ENCODE data around the gene FAM83B.
"Not testable (repeated sequence)": the region's sequence is repeated elsewhere in the genome, so short reads cannot be mapped to it uniquely, and the experiment has no call there.

FAM83B gene

GRCh38 chr6:54860739-54861138 is 14.2 kb downstream of the FAM83B start:
- DNase-seq, result no peak

GRCh38 chr6:54861905-54862616 is 15.5 kb downstream of the FAM83B start:
- DNase-seq, result no peak

- DNase-seq, result no peak
Measured at GRCh38 chr6:54864272-54864671, 17.7 kb downstream of the FAM83B start.

- no peak for DNase-seq
Measured at GRCh38 chr6:54865091-54865631, 18.6 kb downstream of the FAM83B start.

- DNase-seq, result no peak
Measured at GRCh38 chr6:54868556-54868955, 22.0 kb downstream of the FAM83B start.

- no peak for DNase-seq
Measured at GRCh38 chr6:54873599-54873998, 27.0 kb downstream of the FAM83B start.

GRCh38 chr6:54874349-54875048 is 27.9 kb downstream of the FAM83B start:
- no peak for DNase-seq

GRCh38 chr6:54875539-54875938 is 29.0 kb downstream of the FAM83B start:
- DNase-seq, result no peak

- DNase-seq, result no peak
Measured at GRCh38 chr6:54876365-54876764, 29.8 kb downstream of the FAM83B start.

- DNase-seq, result no peak
Measured at GRCh38 chr6:54876871-54877270, 30.3 kb downstream of the FAM83B start.

- no peak for DNase-seq
Measured at GRCh38 chr6:54877713-54878317, 31.2 kb downstream of the FAM83B start.

GRCh38 chr6:54878718-54879117 is 32.1 kb downstream of the FAM83B start:
- no peak for DNase-seq

GRCh38 chr6:54879188-54879985 is 32.8 kb downstream of the FAM83B start:
- no peak for DNase-seq

- no peak for DNase-seq
Measured at GRCh38 chr6:54881067-54881730, 34.6 kb downstream of the FAM83B start.

- DNase-seq, result not testable (repeated sequence)
Measured at GRCh38 chr6:54881891-54882290, 35.3 kb downstream of the FAM83B start.

- DNase-seq, result no peak
Measured at GRCh38 chr6:54886932-54887584, 40.5 kb downstream of the FAM83B start.

GRCh38 chr6:54891536-54891935 is 45.0 kb downstream of the FAM83B start:
- no peak for DNase-seq

GRCh38 chr6:54892831-54893230 is 46.3 kb downstream of the FAM83B start:
- DNase-seq, result no peak

GRCh38 chr6:54893818-54894217 is 47.2 kb downstream of the FAM83B start:
- DNase-seq, result no peak

GRCh38 chr6:54896302-54896701 is 49.7 kb downstream of the FAM83B start:
- DNase-seq, result no peak

GRCh38 chr6:54897462-54898189 is 51.1 kb downstream of the FAM83B start:
- no peak for DNase-seq

Data from CD4-positive, alpha-beta T cell treated with Interleukin-10 for 1 hour (primary cell).